ENCODE measurements around the gene CCDC40. TPM values are rescaled to one million over a fixed set of nuclear protein-coding genes. Genes with fewer than 3 reads are reported as not detected.
A peak's percentile ranks its signal among the peaks of the same experiment; 100 is the strongest.

The CCDC40 gene
- total RNA-seq, 1 donor from 2014 or later = 4.4 TPM

GRCh38 chr17:80058311-80058955 lies 22.0 kb downstream of the CCDC40 start:
- H3K27me3 ChIP-seq (ENCODE audit: control insufficient read depth, insufficient read depth, low read length) = no peaks in the 10 kb centered on the region
- no peak overlapping the region for H3K4me3 ChIP-seq (ENCODE audit: low read depth, low read length)
- TF ChIP-seq CTCF (IDR thresholded peaks at IDR 0.05; ENCODE audit: insufficient read depth, low read length, poor library complexity, severe bottlenecking) = no peak
- H3K36me3 ChIP-seq (ENCODE audit: control insufficient read depth, insufficient read depth, low read length) = no peaks in the 10 kb centered on the region
- DNase-seq (ENCODE audit: low read depth) = no peak

DNA sequence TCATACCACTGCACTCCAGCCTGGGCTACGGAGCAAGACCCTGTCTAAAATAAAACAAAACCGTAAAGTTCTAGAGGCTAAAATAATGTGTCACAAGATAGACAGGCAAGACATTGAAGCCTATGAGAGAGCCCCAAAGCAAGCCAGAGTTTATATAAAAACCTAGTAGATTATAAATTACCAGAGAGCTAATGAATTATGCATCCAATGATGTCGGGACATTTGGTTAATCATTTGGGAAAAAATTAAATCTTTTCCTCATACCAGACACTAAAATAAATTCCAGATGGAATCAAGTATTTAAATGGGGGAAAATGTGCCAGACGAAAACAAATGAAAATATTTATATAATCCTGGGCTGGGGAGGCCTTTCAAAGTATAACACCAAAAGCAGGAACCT lies 24.2 kb downstream of the CCDC40 start:
- DNase-seq (ENCODE audit: low read depth) = no peak
- no peak for TF ChIP-seq CTCF (IDR thresholded peaks at IDR 0.05; ENCODE audit: insufficient read depth, low read length, poor library complexity, severe bottlenecking)
- H3K27me3 ChIP-seq (ENCODE audit: control insufficient read depth, insufficient read depth, low read length) = no peaks in the 10 kb centered on the region
- no peak overlapping the region for H3K4me3 ChIP-seq (ENCODE audit: low read depth, low read length)
- H3K36me3 ChIP-seq (ENCODE audit: control insufficient read depth, insufficient read depth, low read length) = no peaks in the 10 kb centered on the region

DNA sequence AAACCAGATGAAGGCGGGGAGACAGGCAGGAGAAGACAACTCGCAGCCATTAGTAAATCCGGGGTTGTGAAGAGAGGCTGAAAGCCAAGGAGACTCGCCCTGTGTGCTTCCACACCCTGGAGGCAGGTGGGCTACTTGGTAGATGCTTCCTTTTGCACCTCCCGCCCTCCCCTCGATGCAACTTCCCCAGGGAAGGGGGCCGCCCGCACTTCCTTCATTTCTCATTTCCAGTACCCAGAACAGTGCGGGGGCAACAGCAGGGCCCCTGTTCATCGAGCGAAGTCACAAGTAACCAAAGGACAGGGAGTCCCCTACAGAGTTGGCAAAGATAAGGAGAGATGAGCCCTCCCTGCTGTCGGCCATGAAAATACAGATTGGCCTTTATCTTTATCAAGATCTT lies 25.0 kb downstream of the CCDC40 start:
- Histone ChIP-seq H3K36me3 (ENCODE audit: control insufficient read depth, insufficient read depth, low read length) (no peaks in the 10 kb centered on the region), H3K27me3 (ENCODE audit: control insufficient read depth, insufficient read depth, low read length) (no peaks in the 10 kb centered on the region), H3K4me3 (ENCODE audit: low read depth, low read length) (no peak overlapping the region)
- DNase-seq (ENCODE audit: low read depth) = no peak
- no peak for TF ChIP-seq CTCF (IDR thresholded peaks at IDR 0.05; ENCODE audit: insufficient read depth, low read length, poor library complexity, severe bottlenecking)

- peak; percentile 54 for DNase-seq (ENCODE audit: low read depth)
Measured at GRCh38 chr17:80063830-80064585, 27.6 kb downstream of the CCDC40 start.

DNA sequence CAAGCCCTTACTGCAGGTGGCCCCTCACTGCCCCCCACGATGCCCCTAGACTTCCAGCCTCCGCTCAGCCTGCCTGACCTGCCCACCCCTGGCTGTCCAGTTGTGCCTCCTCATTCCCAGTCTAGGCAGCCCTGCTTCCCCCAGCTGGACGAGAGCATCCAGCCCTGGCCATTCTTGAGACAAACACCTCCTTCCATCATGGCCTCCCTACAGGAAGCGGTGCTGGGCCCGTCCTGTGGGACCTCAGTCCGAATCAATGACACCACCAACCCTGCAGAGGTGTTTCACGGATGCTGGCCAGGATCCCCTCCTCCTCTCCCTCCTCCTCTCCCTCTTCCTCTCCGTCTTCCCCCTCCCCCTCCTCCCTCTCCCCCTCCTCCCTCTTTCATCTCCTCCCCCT lies 28.3 kb downstream of the CCDC40 start:
- Histone ChIP-seq H3K36me3 (ENCODE audit: control insufficient read depth, insufficient read depth, low read length) (no peaks in the 10 kb centered on the region), H3K4me3 (ENCODE audit: low read depth, low read length) (no peak overlapping the region), H3K27me3 (ENCODE audit: control insufficient read depth, insufficient read depth, low read length) (no peaks in the 10 kb centered on the region)
- TF ChIP-seq CTCF (IDR thresholded peaks at IDR 0.05; ENCODE audit: insufficient read depth, low read length, poor library complexity, severe bottlenecking) = no peak
- no peak for DNase-seq (ENCODE audit: low read depth)

More at GRCh38 chr17:80063830-80064585, 27.6 kb downstream of the CCDC40 start:
- no peaks in the 10 kb centered on the region for H3K36me3 ChIP-seq (ENCODE audit: control insufficient read depth, insufficient read depth, low read length)
- no peak overlapping the region for H3K4me3 ChIP-seq (ENCODE audit: low read depth, low read length)
- no peaks in the 10 kb centered on the region for H3K27me3 ChIP-seq (ENCODE audit: control insufficient read depth, insufficient read depth, low read length)
- no peak for TF ChIP-seq CTCF (IDR thresholded peaks at IDR 0.05; ENCODE audit: insufficient read depth, low read length, poor library complexity, severe bottlenecking)
